AG08395 (cell line): ENCODE measurements around the gene SBNO1.
"Not testable (repeated sequence)": the region's sequence is repeated elsewhere in the genome, so short reads cannot be mapped to it uniquely, and the experiment has no call there.

ENCODE experiments used
- DNase-seq: peaks from one replicate; pipeline ENCODE4 v3.0.0; 2012; ENCODE audit warnings: mixed read lengths, low spot score

SBNO1 gene

DNA sequence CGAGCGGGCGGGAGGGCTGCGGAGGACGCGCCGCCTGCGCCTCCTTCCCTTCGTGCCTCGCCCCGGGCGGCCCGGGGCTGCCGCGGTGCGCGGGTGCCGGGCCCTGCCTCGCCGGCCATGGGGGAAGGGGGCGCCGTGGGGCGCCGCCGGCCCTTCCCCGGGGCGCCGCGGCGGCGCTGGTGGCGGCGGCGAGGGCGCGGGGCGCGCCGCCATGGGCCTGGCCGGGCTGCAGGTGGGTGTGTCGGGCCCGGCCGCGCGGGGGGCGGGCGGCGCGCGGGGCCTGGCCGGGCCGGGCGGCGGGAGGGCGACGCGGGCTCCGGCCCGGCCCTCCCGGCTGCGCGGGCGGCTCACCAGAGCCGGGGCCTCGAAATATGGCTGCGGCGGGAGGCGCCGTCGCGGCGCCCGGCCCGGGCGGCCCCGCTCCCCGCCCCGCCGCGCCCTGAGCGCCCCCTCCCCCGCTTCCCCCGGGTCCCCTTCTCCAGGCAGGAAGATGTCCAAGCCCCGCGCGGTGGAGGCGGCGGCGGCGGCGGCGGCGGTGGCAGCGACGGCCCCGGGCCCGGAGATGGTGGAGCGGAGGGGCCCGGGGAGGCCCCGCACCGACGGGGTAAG is 24.4 kb upstream of the SBNO1 start:
- no peak for DNase-seq

DNA sequence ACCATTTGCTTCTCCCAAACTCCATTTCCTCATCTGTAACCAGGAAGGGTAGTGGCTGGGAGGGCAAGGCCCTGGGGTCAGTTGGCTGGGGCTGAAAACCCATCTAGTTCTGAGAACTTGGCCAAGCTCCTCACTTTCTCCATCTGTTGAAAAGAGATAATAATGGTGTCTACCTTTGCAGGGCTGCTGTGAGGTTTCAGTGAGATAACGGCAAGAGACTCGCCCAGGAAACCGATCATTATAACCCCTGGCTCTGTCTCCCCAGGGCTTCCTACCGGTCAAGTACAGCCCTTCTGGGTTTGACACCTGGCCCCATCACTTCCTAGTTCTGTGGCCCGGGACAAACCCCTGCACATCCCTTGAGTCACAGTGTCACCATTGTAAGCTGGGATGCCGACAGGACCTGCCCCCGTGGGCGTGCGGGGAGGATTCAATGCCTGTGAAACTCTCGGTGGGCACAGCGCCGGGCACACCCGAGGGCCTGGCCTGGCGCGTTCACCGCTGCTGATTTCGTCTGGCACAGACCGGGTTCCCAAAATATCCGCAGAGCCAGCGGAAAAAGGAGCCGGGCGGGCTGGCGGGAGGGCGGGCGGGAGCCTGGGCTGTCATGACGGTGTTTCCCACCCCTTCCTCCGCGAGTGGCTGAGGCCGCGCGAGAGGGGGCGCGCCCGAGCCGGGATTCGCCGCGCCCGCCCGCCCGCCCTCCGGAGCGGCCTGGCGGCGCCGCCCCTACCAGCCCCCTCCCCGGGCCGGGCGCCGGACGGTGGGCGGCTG is 23.7 kb upstream of the SBNO1 start:
- peak; percentile 86 for DNase-seq

DNA sequence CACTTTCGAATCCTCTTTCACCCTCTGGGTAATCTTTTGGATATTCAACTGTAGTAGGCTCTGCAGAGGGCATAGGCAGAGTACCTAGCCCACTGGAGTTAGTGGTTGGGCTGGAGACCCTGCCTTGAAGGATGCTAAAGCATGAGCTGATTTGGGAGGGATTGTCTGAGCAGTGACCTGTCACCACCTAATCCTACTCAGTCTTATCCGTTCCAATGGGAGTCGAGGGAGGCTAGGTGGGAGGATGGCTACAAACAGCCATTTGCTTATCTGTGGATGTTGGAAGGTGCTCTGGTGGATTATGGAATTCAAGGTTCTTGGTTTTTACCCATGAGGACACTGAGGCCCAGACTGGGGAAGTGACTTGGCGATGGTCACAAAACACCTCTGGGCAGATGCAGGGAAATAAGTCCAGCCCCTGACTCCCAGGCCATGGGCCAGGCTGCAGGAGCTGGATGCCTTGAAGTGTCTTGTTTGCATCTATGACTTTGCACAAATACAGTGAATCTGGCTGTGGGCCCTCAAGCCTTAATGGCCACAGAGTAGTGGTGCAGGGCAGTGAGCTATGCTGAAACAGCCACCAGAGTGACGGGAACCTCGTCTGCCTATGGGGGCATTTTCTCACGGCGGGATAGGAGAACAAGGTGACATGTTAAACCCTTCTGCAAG is 23.0 kb upstream of the SBNO1 start:
- no peak for DNase-seq

DNA sequence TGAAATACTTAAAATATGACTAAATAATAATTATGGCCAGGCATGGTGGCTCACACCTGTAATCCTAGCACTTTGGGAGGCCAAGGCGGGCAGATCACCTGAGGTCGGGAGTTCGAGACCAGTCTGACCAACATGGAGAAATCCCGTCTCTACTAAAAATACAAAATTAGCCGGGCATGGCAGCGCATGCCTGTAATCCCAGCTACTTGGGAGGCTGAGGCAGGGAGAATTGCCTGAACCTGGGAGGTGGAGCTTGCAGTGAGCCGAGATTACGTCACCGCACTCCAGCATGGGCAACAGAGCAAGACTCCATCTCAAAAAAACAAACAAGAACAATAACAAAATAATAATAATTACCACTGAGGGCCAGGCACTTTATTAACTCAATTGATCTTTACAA is 20.9 kb upstream of the SBNO1 start:
- DNase-seq: not testable (repeated sequence)

DNA sequence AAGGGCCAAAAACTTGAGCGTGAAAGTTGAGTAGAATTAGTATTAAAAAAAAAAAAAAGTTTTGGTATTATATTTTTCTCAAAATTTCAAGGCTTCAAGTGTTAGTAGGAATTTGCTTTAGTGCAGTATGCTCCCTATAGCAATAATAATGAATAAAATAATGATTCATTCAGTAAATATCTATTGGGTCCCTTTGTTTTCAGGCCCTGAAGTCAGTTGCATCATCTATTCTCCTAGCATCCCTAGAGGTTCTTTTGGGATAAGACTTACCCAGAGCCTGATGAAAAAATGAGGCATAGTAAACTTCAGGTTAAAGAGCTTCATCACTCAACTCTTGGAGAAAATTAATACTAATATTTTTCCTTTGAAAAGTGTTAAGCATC is 20.3 kb upstream of the SBNO1 start:
- DNase-seq: peak; percentile 43

DNA sequence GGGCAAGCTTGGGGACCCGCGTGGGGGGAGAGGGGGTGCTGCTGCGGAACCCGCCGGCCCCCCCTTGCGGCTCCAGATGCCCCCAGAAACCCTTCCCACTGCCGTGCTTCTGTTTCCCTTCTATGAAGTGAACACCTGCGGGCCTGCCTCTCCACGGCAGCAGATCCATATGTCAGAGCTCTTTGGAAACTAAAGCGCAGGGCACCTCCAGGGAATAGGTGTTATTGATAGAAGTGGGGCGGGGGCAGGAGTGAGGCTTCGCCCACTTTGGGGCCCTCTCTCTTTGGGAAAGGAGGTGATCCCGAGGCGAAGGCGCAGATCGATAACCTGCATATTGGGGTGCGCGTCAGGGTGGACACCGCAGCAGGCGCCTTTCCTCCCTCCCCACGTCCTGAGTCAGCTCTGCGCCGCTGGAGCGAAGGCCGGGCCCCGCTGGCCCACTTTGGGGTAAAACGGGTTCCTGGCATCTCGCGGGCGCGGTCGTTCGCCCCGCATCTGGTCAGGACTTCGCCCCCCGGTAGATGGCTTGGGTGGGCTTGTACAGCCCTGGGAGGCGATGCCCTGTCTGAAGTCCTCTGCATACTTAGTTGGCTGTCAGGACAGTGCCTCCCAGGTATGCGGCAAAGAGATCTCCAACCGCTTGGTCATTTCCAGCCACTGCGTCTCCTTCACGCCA is 19.8 kb upstream of the SBNO1 start:
- no peak for DNase-seq

DNA sequence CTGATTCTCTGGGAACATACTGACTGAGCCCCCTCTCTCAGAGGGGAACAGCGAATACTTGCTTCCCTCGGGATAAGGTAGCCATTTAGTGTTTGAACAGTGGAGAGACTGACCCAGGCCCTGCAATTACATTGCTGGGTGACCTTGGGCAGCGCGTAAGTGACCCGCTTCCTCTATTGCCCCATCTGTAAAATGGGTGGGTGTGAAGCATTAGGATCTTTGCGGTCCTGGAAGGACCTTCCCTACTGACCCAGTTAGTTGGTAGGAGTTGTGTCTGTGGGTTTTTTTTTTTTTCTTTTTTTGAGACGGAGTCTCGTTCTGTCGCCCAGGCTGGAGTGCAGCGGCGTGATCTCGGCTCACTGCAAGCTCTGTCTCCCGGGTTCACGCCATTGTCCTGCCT is 18.0 kb upstream of the SBNO1 start:
- DNase-seq: no peak

DNA sequence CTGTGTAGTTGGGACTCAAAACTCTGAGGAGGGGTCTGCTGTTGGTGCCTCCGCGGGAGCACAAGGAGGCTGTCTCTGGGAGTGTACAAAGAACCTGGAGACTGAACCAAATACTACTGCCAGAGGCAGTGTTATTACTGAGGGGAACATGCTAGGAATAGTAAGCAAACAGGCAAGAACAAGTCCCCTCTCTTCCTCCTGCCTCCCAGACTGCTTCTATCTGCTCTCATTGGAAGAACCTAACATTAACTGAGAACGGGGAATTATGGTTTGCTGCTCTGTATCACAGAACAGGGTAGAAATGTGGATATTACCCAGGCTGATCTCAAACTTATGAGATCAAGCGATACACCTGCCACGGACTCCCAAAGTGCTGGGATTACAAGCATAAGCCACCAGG is 14.7 kb upstream of the SBNO1 start:
- no peak for DNase-seq

DNA sequence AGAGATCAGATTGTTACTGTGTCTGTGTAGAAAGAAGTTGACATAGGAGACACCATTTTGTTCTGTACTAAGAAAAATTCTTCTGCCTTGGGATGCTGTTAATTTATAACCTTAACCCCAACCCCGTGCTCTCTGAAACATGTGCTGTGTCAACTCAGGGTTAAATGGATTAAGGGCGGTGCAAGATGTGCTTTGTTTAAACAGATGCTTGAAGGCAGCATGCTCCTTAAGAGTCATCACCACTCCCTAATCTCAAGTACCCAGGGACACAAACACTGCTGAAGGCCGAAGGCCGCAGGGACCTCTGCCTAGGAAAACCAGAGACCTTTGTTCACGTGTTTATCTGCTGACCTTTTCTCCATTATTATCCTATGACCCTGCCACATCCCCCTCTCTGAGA is 7.8 kb upstream of the SBNO1 start:
- DNase-seq: not testable (repeated sequence)

DNA sequence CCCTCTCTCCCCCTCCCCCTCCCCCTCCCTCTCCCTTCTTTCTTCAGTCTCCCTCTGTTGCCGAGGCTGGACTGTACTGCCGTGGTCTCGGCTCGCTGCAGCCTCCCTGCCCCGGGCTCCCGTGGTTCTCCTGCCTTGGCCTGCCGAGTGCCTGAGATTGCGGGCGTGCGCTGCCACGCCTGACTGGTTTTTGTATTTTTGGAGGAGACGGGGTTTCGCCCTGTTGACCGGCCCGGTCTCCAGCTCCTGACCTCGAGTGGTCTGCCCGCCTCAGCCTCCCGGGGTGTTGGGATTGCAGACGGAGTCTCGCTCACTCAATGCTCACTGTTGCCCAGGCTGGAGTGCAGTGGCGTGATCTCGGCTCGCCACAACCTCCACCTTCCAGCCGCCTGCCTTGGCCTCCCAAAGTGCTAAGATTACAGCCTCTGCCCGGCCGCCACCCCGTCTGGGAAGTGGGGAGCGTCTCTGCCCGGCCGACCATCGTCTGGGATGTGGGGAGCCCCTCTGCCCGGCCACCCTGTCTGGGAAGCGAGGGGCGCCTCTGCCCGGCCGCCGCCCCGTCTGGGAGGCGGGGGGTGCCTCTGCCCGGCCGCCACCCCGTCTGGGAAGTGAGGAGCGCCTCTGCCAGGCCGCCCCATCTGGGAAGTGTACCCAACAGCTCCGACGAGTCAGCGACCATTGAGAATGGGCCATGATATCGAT is 7.2 kb upstream of the SBNO1 start:
- not testable (repeated sequence) for DNase-seq

DNA sequence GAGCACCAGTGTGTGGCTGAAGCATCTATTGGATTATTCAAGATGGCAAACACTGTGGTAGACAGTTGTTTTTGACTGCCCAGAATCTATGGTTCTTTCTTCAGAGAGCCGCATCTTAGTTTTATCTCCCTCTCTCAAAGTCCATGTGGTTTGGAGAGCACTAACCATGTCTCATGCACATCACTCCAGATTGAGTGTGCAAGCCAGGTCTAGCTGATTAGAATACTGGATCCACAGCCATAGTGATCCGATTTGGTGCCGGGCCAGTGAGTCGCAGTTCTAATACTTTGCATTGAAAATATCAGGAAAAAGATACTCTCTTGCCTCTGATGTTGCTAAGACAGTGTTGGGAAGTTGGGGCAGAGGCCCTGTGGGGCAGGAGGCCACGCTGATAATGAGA is 4.6 kb upstream of the SBNO1 start:
- no peak for DNase-seq

DNA sequence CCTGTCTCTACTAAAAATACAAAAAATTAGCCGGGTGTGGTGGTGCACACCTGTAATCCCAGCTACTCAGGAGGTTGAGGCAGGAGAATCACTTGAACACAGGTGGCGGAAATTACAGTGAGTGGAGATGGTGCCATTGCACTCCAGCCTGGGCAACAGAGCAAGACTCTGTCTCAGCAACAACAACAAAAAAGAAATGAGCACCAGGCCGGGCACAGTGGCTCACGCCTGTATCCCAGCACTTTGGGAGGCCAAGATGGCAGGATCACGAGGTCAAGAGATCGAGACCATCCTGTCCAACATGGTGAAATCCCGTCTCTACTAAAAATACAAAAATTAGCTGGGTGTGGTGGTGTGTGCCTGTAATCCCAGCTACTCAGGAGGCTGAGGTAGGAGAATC is 3.8 kb upstream of the SBNO1 start:
- not testable (repeated sequence) for DNase-seq

DNA sequence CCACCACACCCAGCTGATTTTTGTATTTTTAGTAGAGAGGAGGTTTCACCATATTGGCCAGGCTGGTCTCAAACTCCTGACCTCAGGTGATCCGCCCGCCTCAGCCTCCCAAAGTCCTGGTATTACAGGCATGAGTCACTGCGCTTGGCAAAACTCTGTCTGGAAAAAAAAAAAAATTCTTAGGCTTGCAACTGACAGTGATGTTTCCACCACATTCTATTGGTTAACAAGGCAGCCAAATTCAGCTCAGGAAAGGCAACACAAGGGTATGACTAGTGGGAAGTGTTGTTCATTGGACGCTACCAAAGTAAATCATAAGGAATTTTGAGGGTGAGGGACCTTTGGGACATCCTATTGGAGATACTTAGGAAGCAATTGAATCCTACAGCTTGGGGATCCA is 2.9 kb upstream of the SBNO1 start:
- DNase-seq: no peak

DNA sequence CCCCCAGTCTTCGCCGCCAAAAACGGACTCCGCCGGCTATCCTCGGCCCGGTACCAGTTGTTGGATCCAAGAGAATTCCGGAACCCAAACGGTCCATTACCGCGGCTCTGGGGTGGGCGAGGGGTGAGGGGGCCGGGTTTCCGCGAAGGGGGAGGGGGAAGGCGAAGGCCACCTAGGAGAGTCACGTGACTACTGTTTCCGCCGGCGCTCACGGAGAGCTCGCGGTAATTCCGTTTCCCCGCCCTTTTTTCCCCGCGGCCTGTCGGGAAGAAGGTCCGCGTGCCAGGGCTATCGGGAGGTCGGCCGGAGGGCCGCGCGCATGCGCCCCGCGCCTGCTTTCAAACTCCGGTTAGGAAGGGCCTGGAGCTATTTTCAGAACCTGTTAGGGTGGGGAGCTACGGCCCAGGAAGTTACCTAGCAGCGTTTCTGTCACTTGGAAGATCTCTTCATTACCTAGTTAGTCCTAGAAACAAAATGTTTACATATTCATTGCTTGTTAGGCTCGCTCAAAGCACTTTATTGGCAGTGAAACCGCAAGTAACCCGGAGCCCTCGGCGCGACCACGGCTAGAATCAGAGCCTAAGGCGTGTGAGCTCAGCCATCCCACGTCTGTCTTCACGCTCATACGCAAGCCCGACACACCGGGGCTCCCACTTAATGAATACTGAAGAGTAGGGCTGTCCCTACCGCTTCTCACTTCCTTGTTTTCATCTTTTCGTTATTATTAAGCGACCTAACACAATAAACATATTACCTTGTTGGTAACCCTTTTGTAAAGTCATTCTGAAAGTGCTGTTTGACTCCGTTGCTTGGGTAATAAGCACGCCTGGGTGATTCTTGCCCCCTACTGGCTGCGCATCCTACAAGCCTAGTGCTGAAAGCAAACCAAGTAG is 624 bp upstream of the SBNO1 start:
- DNase-seq: peak; percentile 100

DNA sequence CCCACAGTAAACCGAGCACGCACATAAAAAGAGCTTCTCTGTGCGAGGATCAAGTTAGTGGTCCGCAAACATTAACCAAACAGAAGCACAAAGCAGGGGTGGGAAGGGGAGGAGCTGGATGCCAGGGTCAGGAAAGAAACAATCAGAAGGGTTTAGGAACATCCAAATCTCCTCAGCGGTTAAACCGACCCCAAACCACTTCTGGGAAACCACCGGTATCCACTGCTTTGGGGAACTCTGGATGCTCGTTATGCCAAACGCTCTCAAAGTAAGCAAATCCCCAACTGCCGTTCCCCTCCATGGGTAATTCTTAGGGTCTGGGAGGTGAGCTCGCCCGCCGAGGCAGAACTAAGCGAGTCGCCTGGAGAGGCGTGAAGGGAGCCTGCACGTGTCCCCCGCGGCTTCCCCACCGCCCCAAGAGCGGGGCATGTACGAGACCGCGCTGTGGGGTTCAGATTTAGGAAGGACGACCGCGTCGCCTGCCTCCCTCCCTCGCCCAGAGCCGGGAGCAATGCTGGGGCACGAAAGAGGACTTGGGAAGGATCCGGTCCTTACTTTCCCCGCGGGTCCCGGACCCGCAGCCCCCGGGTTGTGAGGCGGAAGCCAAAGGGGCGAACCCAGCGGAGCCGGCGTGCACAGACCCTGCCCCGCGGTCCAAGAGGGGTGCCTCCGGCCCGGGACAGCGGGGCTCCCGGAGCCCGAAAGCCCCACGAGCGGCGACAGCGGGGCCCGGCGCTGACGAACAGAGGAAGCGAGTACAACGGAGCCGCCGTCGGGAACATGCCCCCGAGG is 711 bp downstream of the SBNO1 start:
- peak; percentile 15 for DNase-seq

DNA sequence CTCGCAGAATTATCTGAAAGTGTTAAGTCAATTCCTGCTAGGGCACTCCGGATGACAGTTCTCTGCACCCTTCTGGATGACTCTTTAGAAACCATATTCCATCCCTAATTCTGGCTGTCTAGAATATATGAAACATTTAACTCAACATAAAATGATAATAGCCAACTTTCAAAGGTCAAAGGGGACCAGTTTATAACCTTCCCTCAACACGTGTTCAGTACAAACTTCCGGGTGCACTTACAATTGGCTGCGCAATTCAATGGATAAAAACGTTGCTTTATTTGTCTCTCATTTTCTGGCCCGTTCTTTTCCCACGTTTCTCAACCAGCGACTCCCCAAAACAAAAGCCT is 1.3 kb downstream of the SBNO1 start:
- peak; percentile 16 for DNase-seq

DNA sequence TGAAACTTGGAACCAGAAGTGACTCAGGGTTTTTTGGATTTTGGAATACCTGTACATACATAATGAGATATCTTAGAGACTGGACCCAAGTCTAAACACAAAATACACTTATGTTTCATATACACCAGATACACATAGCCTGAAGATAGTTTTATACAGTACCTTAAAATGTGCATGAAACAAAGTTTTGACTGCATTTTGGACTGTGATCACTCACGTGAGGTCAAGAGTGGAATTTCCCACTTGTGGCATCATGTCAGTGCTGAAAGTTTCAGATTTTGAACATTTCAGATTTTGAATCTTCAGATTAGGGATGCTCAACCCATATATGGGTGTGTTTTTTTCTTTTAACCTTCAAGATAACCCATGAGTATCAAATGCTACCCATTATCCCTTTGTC is 6.6 kb downstream of the SBNO1 start:
- DNase-seq: no peak

DNA sequence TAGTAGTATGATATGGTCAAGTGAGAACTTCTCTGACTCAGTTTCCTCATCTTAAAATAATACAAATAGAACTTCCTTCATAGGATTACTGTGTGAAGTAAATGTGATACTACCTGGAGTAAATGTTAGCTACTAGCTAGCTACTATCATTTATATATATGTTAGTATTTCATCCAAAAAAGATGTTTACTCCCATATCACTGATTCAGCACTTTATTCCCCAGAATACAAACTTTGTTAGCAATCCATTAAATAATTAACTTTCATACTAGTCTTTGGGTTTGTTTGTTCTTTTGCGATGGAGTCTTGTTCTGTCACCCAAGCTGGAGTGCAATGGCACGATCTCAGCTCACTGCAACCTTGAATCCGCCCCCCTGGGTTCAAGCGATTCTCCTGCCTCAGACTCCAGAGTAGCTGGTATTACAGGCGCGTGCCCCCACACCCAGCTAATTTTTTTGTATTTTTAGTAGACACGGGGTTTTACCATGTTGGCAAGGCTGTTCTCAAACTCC is 8.4 kb downstream of the SBNO1 start:
- no peak for DNase-seq

DNA sequence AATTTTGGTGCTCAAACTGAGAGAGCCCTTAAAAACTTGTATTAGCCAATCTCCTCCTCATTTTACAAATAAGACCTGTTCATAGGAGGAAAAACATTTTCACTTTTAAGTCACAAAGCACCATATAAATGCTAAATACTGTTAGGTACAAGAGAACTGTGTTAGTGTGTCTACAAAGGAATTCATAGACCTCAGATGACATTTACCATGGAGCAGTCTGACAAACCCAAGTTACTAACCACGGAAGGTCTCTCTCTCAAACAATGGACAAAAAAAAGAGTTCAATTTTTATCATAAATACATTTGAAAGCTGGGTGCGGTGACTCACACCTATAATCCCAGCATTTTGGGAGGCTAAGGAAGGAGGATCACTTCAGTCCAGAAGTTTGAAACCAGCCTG is 10.0 kb downstream of the SBNO1 start:
- DNase-seq: no peak

DNA sequence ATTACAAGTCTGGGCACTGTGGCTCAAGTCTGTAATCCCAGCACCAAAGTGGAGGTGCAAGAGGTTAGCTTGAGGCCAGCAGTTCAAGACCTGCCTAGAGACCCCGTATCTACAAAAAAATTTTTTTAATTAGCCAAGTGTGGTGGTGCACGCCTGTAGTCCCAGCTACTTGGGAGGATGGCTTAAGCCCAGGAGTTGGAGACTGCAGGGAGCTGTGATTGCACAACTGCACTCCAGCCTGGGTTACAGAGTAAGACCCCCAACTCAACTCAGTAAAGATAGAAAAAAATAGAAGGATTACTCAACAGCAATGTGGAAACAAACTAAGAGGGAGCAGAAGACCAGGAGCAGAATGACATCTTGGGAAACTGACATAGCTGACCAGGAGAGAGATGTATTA is 13.3 kb downstream of the SBNO1 start:
- no peak for DNase-seq
